ENCODE results near the gene KCNE2.

The KCNE2 gene, protein sequence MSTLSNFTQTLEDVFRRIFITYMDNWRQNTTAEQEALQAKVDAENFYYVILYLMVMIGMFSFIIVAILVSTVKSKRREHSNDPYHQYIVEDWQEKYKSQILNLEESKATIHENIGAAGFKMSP

DNA sequence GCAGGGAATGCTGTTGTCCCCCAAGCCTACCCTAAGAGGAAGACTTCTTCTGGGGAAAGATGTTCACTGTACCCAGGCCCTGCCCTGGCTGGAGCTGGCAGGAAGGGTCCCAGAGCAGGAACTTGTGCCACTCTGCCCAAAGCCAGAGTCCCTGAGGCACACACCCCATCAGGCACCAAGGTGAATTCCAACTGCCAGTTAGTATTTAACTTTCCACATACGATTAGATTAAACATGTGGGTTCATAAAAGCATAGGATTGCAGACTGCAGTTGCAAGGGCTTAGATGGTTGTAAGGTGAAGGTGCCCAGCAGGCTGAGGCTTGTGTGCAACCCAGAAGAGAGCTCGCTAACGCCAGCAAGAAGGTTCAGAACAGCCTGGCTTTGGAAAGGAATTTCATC, at the start of gene KCNE2:
Gene KCNE2, plus strand, starts transcription at position 274 of the 400 bp plus-strand sequence. CDS start 6,473 bp downstream, outside the sequence.
- Histone ChIP-seq H3K4me1 (ENCODE audit: control insufficient read depth, insufficient read depth, low read length) (no peaks in the 10 kb centered on the region), H3K36me3 (ENCODE audit: control insufficient read depth, insufficient read depth, low read length) (no peaks in the 10 kb centered on the region), H3K27me3 (ENCODE audit: control insufficient read depth, insufficient read depth, low read length) (no peaks in the 10 kb centered on the region), H3K4me3 (ENCODE audit: low read length) (no peak within 1 kb of the TSS), H3K27ac (ENCODE audit: low read depth, low read length) (no peak within 1 kb of the TSS), H3K9ac (ENCODE audit: low read length) (no peak within 1 kb of the TSS)

DNA sequence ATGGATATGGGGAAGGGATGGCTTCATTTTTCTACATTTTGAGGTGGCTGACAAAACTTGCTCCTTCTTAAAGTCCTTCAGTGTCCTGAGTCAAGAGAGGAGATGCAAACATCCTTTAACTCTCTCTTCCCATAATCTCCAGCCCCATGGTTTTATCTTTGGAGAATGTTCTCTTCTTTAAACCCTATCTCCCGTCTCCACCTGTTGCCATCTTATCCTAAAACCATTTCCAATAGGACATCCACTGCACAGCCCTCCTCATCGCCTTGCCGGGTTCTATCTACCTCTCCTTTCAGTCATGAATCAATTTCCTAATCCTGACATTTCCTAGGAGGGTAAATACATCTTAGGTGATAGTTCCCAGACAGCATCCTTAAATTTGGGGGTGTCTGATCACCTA, 44.2 kb upstream of the KCNE2 start:
- Histone ChIP-seq H3K27me3 (ENCODE audit: control insufficient read depth, insufficient read depth, low read length) (no peaks in the 10 kb centered on the region), H3K4me1 (ENCODE audit: control insufficient read depth, insufficient read depth, low read length) (no peaks in the 10 kb centered on the region), H3K27ac (ENCODE audit: low read depth, low read length) (no peak overlapping the region), H3K9ac (ENCODE audit: low read length) (no peak overlapping the region), H3K4me3 (ENCODE audit: low read length) (no peak overlapping the region), H3K36me3 (ENCODE audit: control insufficient read depth, insufficient read depth, low read length) (no peaks in the 10 kb centered on the region)

DNA sequence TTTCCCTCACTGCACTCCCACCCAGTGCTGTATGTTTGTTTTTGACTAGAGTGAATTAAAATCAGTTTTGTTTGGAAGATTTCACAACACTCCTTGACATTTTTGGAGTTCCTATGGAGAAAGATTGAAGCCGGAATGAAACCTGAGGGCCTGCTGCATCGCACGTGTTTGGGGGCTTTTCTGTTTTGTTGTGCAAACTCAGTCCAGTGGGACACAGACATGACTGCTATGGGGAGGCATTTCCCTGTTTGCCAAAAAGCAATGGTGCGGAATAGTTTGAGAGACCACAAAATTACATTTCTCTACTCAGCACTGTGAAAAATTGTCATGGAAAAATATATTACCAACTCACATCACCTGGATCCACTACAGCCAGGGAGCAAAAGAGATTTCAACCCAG, 43.8 kb upstream of the KCNE2 start:
- Histone ChIP-seq H3K27ac (ENCODE audit: low read depth, low read length) (no peak overlapping the region), H3K36me3 (ENCODE audit: control insufficient read depth, insufficient read depth, low read length) (no peaks in the 10 kb centered on the region), H3K27me3 (ENCODE audit: control insufficient read depth, insufficient read depth, low read length) (no peaks in the 10 kb centered on the region), H3K4me3 (ENCODE audit: low read length) (no peak overlapping the region), H3K9ac (ENCODE audit: low read length) (no peak overlapping the region), H3K4me1 (ENCODE audit: control insufficient read depth, insufficient read depth, low read length) (no peaks in the 10 kb centered on the region)

DNA sequence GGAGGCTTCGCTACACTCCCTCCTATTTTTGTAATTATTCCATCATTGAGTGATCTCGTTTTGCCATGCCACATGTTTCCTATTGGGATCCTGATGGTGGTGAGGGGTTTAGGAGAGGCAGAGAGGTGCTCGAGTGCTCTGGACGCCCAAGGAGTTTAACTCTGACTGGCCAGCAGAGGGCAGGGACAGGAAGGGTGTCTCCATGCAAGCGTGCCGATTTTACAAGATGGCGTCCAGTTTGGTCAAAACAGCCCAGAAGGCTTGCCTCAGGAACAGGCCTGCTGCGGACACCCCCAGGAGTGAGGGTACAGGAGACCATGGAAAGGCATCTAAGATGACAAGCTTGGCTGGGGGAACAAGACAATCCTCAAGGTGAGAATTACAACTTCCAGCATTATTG, 33.8 kb upstream of the KCNE2 start:
- no peaks in the 10 kb centered on the region for H3K4me1 ChIP-seq (ENCODE audit: control insufficient read depth, insufficient read depth, low read length)
- H3K27ac ChIP-seq (ENCODE audit: low read depth, low read length) = no peak overlapping the region
- H3K27me3 ChIP-seq (ENCODE audit: control insufficient read depth, insufficient read depth, low read length) = no peaks in the 10 kb centered on the region
- no peak overlapping the region for H3K4me3 ChIP-seq (ENCODE audit: low read length)
- H3K9ac ChIP-seq (ENCODE audit: low read length) = no peak overlapping the region
- no peaks in the 10 kb centered on the region for H3K36me3 ChIP-seq (ENCODE audit: control insufficient read depth, insufficient read depth, low read length)

DNA sequence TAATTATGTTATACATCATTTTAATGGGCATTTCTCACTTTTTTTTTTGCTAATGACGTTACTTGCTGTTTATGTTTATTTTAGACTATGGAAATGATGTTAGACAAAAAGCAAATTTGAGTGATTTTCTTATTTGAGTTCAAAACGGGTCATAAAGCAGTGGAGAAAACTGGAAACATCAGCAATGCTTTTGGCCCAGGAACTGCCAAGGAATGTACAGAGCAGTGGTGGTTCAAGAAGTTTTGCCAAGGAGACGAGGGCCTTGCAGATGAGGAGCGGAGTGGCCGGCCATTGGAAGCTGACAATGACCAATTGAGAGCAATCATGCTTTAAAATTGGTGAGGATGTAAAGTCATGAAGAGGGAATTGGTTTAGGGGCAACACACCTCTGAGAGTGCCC, 32.1 kb upstream of the KCNE2 start:
- Histone ChIP-seq H3K4me3 (ENCODE audit: low read length) (no peak overlapping the region), H3K9ac (ENCODE audit: low read length) (no peak overlapping the region), H3K4me1 (ENCODE audit: control insufficient read depth, insufficient read depth, low read length) (peaks cover under 1% of the 10 kb centered on the region), H3K27me3 (ENCODE audit: control insufficient read depth, insufficient read depth, low read length) (no peaks in the 10 kb centered on the region), H3K36me3 (ENCODE audit: control insufficient read depth, insufficient read depth, low read length) (no peaks in the 10 kb centered on the region), H3K27ac (ENCODE audit: low read depth, low read length) (no peak overlapping the region)

DNA sequence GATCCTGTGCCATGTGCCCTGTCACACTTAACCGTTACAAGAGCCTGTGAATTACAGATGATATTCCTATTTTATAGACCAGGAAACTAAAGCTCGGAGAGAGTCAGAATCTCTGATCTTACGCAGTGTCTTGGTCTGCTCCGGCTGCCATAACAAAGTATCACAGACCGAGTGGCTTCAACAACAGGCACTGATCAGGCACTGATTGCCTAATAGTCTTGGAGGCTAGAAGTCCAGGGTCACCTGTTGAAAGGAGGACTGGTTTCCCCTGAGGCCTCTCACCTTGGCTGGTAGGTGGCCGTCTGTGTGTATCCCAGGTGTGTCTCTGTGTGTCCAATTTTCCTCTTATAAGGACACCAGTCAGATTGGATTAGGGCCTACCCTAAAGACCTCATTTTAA, 31.5 kb upstream of the KCNE2 start:
- Histone ChIP-seq H3K9ac (ENCODE audit: low read length) (no peak overlapping the region), H3K4me1 (ENCODE audit: control insufficient read depth, insufficient read depth, low read length) (peaks cover 7% of the 10 kb centered on the region), H3K4me3 (ENCODE audit: low read length) (no peak overlapping the region), H3K36me3 (ENCODE audit: control insufficient read depth, insufficient read depth, low read length) (no peaks in the 10 kb centered on the region), H3K27me3 (ENCODE audit: control insufficient read depth, insufficient read depth, low read length) (no peaks in the 10 kb centered on the region), H3K27ac (ENCODE audit: low read depth, low read length) (no peak overlapping the region)

DNA sequence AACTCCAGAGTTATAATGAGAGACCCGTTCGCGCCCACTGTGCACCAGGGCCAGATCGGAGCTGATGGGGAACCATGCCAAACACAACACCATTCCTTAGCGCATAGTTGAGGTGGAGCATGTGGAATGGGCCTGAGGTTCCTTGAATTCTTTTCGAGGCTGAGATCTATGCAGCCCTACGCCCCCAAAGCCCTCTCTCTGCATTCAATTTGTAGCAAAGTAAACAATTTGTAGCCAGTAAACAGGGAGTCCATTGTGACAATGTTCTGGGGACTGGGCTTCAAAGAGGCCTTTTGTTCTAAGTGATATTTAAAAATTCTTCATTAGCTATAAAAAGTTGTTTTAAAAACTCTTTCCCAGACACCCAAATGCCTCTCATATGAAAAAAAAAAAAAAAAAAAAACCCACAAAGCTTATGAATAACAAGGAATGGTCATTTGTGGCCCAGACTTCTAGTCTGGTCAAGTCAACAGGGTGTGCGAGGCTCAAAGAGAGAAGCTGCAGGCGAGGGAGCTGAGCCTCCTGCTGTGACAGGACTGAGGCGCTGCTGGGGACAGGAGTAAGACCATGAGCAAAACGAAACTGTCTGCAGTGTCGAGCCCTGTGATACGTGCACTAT, 30.6 kb upstream of the KCNE2 start:
- Histone ChIP-seq H3K27ac (ENCODE audit: low read depth, low read length) (no peak overlapping the region), H3K36me3 (ENCODE audit: control insufficient read depth, insufficient read depth, low read length) (no peaks in the 10 kb centered on the region), H3K4me1 (ENCODE audit: control insufficient read depth, insufficient read depth, low read length) (peaks cover 7% of the 10 kb centered on the region), H3K9ac (ENCODE audit: low read length) (no peak overlapping the region), H3K27me3 (ENCODE audit: control insufficient read depth, insufficient read depth, low read length) (no peaks in the 10 kb centered on the region), H3K4me3 (ENCODE audit: low read length) (no peak overlapping the region)

DNA sequence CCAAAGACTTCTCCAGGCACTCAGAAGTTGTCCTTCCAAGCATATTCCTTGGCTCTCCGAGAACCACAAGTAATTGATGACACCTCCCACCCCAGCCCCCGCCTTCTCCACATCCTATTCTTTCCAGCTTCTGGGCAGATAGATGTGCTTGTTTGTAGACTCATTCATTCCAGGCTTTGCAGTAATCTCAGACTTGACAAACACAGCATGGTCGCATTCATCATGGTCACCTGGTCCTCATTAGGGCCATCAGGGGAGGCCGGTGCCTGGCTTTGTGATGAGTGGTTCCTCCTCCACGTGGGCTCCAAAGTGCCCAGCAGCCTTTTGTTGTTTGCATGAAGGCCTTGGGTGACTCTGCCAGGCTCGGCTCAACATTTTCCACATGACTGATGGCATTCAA, 28.5 kb upstream of the KCNE2 start:
- Histone ChIP-seq H3K4me3 (ENCODE audit: low read length) (no peak overlapping the region), H3K27me3 (ENCODE audit: control insufficient read depth, insufficient read depth, low read length) (no peaks in the 10 kb centered on the region), H3K4me1 (ENCODE audit: control insufficient read depth, insufficient read depth, low read length) (peaks cover 7% of the 10 kb centered on the region), H3K36me3 (ENCODE audit: control insufficient read depth, insufficient read depth, low read length) (no peaks in the 10 kb centered on the region), H3K27ac (ENCODE audit: low read depth, low read length) (no peak overlapping the region), H3K9ac (ENCODE audit: low read length) (no peak overlapping the region)

DNA sequence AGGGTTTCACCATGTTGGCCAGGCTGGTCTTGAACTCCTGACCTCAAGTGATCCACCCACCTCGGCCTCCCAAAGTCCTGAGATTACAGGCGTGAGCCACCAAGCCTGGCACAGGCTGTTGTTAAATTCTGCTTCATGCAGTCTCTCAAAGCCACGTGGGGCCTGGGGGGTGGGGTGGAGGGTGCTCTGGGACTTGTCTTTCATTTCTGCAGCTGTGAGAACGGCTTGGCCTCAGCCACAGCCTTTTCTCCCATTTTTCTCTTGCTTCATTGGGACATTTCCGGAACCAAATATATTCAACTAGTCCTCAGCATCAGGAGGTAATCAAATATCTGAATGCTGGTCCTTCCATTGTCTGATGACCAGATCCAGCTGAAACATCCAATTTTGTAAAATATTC, 27.6 kb upstream of the KCNE2 start:
- Histone ChIP-seq H3K4me3 (ENCODE audit: low read length) (no peak overlapping the region), H3K4me1 (ENCODE audit: control insufficient read depth, insufficient read depth, low read length) (peaks cover 7% of the 10 kb centered on the region), H3K9ac (ENCODE audit: low read length) (no peak overlapping the region), H3K36me3 (ENCODE audit: control insufficient read depth, insufficient read depth, low read length) (no peaks in the 10 kb centered on the region), H3K27me3 (ENCODE audit: control insufficient read depth, insufficient read depth, low read length) (no peaks in the 10 kb centered on the region), H3K27ac (ENCODE audit: low read depth, low read length) (peak overlapping the region; percentile 34)

DNA sequence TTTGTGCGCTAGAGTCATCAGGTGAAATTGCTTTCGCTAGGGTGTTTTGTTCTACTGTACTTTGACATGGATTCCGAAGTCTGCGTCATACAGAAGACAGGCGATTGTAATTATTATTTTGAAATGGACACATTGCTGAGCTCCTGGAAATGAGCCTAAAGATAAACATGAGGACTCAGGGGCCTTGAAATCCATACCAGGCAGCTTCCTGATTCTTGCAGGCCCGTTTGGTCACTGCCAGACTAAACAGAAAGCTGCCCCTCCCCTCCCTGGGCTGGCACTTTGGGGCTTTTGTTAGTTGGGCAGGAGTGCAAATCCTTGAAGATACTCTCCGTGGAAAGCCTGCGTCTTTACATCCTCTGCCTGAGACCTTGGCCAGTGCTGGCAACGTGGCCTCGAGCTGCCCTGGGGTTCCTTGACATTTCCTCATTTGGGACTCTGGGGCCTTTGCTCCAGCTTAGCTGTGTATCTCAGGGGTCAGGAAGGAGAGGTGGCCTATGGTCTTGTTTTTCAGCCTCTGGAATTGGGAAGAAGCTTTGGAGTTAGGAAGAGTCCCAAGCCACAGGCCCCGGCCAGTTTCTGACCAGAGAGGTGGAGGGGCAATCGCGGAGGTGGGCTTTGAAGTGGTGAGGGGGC, 26.9 kb upstream of the KCNE2 start:
- H3K27ac ChIP-seq (ENCODE audit: low read depth, low read length) = peak overlapping the region; percentile 40
- H3K36me3 ChIP-seq (ENCODE audit: control insufficient read depth, insufficient read depth, low read length) = no peaks in the 10 kb centered on the region
- H3K4me1 ChIP-seq (ENCODE audit: control insufficient read depth, insufficient read depth, low read length) = peaks cover 7% of the 10 kb centered on the region
- H3K4me3 ChIP-seq (ENCODE audit: low read length) = no peak overlapping the region
- no peaks in the 10 kb centered on the region for H3K27me3 ChIP-seq (ENCODE audit: control insufficient read depth, insufficient read depth, low read length)
- peak overlapping the region; percentile 4 for H3K9ac ChIP-seq (ENCODE audit: low read length)

DNA sequence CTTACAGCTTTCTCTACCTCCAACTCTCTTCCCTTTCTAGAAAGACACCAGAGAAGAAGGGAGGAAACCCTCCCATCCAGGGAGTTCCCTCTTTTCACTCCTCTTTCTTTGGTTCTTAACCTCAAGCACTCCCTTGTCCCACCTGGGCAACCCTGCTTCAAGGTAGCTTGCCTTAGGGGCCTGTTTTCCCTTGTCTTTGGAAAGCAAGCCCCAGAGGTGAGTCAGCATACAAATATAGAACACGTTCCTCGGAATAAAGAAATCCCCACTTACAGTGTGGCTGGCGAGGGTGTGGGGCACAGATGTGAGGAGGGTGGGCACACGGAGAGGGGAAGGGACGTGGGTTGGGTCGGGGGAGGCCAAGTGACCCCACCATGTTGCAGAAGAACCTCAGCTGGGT, 26.1 kb upstream of the KCNE2 start:
- no peak overlapping the region for H3K27ac ChIP-seq (ENCODE audit: low read depth, low read length)

DNA sequence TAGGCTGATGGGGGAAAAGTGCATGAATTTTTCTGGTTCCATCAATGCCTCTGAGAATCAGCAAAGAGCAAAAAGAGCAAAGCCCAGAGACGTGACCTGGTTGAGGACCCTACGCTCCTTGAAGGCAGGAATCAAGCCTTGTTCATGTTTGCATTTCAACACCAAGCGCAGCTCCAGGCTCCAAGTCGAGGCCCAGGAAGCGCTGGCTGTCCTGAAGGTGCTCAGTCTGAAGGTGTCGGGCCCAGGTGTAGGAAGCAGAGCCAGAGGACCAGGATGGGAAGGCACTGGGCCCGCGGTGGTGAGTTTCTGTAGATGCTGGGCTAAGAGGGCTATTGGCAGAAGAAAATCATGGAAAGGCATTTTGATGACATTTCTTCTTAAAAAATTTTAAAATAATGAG, 25.6 kb upstream of the KCNE2 start:
- Histone ChIP-seq H3K4me1 (ENCODE audit: control insufficient read depth, insufficient read depth, low read length) (peaks cover 7% of the 10 kb centered on the region), H3K4me3 (ENCODE audit: low read length) (no peak overlapping the region), H3K27me3 (ENCODE audit: control insufficient read depth, insufficient read depth, low read length) (no peaks in the 10 kb centered on the region), H3K36me3 (ENCODE audit: control insufficient read depth, insufficient read depth, low read length) (no peaks in the 10 kb centered on the region), H3K27ac (ENCODE audit: low read depth, low read length) (no peak overlapping the region), H3K9ac (ENCODE audit: low read length) (no peak overlapping the region)

More for the DNA sequence above, 26.1 kb upstream of the KCNE2 start:
- no peak overlapping the region for H3K9ac ChIP-seq (ENCODE audit: low read length)
- H3K4me1 ChIP-seq (ENCODE audit: control insufficient read depth, insufficient read depth, low read length) = peaks cover 7% of the 10 kb centered on the region
- H3K4me3 ChIP-seq (ENCODE audit: low read length) = no peak overlapping the region
- H3K36me3 ChIP-seq (ENCODE audit: control insufficient read depth, insufficient read depth, low read length) = no peaks in the 10 kb centered on the region
- H3K27me3 ChIP-seq (ENCODE audit: control insufficient read depth, insufficient read depth, low read length) = no peaks in the 10 kb centered on the region

DNA sequence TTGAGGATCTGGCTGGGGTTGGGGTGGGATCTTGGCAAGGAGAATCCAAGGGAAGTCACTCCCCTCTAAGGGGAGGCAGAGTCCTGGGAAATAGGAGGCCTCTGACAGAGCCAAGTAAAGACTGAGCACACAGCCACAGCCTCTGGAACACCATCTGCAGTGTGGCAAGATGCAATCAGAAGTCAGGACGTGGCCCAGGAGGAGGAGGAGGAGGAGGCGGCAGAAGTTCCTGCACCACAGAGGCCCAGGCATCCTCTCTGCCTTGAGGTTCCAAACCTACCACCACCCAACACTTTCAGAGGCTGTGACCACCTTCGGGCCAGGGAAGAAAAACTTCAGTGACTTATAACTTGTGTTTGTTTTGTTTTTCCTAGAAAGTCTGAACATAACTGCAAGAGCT, 23.7 kb upstream of the KCNE2 start:
- Histone ChIP-seq H3K4me3 (ENCODE audit: low read length) (no peak overlapping the region), H3K36me3 (ENCODE audit: control insufficient read depth, insufficient read depth, low read length) (no peaks in the 10 kb centered on the region), H3K27ac (ENCODE audit: low read depth, low read length) (no peak overlapping the region), H3K27me3 (ENCODE audit: control insufficient read depth, insufficient read depth, low read length) (no peaks in the 10 kb centered on the region), H3K4me1 (ENCODE audit: control insufficient read depth, insufficient read depth, low read length) (peaks cover 7% of the 10 kb centered on the region), H3K9ac (ENCODE audit: low read length) (no peak overlapping the region)

All from rectal smooth muscle tissue (tissue), 1 donor.